GM21786 (cell line): ENCODE data around the gene TAF6.
A peak's percentile ranks its signal among the peaks of the same experiment; 100 is the strongest.

Experiments
- ATAC-seq: cut with Tn5 transposase; IDR thresholded peaks from one replicate; pipeline ENCODE4 v1.9.1; 2021; ENCODE audit not compliant: unreplicated experiment

Gene TAF6

GRCh38 chr7:100098913-100099312 lies 20.2 kb downstream of the TAF6 start:
- ATAC-seq, result no peak

- ATAC-seq, result no peak
Measured at GRCh38 chr7:100095704-100096103, 23.5 kb downstream of the TAF6 start.

GRCh38 chr7:100095289-100095688 lies 23.9 kb downstream of the TAF6 start:
- ATAC-seq, result no peak

- ATAC-seq, result no peak
Measured at GRCh38 chr7:100093925-100094486, 25.2 kb downstream of the TAF6 start.

GRCh38 chr7:100093498-100093897 lies 25.7 kb downstream of the TAF6 start:
- ATAC-seq, result no peak

GRCh38 chr7:100093054-100093453 lies 26.1 kb downstream of the TAF6 start:
- ATAC-seq, result no peak

- ATAC-seq, result no peak
Measured at GRCh38 chr7:100091411-100092181, 27.6 kb downstream of the TAF6 start.

- no peak for ATAC-seq
Measured at GRCh38 chr7:100090527-100091410, 28.4 kb downstream of the TAF6 start.

- ATAC-seq, result no peak
Measured at GRCh38 chr7:100089458-100090196, 29.5 kb downstream of the TAF6 start.

GRCh38 chr7:100088621-100089457 lies 30.3 kb downstream of the TAF6 start, which contains the start of gene COPS6:
Gene COPS6, plus strand, starts transcription at chr7:100088969. Its CDS starts 22 bp downstream, at chr7:100088991.
- peak; percentile 66 for ATAC-seq

- peak; percentile 25 for ATAC-seq
Measured at GRCh38 chr7:100088095-100088620, 31.0 kb downstream of the TAF6 start.

- ATAC-seq, result no peak
Measured at GRCh38 chr7:100087055-100087750, 32.0 kb downstream of the TAF6 start.

- no peak for ATAC-seq
Measured at GRCh38 chr7:100085515-100085914, 33.6 kb downstream of the TAF6 start.

- no peak for ATAC-seq
Measured at GRCh38 chr7:100082978-100083377, 36.2 kb downstream of the TAF6 start.

- ATAC-seq, result peak; percentile 86
Measured at GRCh38 chr7:100081535-100082102, 37.5 kb downstream of the TAF6 start, which contains the start of gene ZNF3. Gene ZNF3, minus strand, starts transcription at chr7:100081723. Its CDS starts 4,366 bp downstream, at chr7:100077357.

GRCh38 chr7:100080907-100081534 lies 38.1 kb downstream of the TAF6 start:
- no peak for ATAC-seq

GRCh38 chr7:100079024-100079560 lies 40.1 kb downstream of the TAF6 start:
- ATAC-seq, result no peak

GRCh38 chr7:100077205-100077604 lies 42.0 kb downstream of the TAF6 start:
- ATAC-seq, result no peak
